Spleen (tissue), 7 donors: ENCODE data around the gene BCAR3.

ENCODE experiments used
- POLR2A ChIP-seq, 3 donors: fragments of 450-650 bp; IDR thresholded peaks; one replicate each; pipeline ENCODE4 v1.5.1; 2017; ENCODE audit warnings: antibody characterized with exemption in 3 of 3, mild to moderate bottlenecking in 1 of 3
- TF ChIP-seq, protein P1 (sequence below), 11 experiments: fragments of 200-600 bp in 7 of 11; fragments of 450-650 bp in 4 of 11; sonication (generic) in 4 of 11; IDR thresholded peaks in 8 of 11; conservative IDR thresholded peaks in 3 of 11; 1 replicate in 7 of 11; 2 replicates in 4 of 11; pipeline versions ENCODE4 v1.4.0 to v1.8.0; 2016 to 2021; ENCODE audit warnings: antibody characterized with exemption in 11 of 11, inconsistent platforms in 4 of 11, mild to moderate bottlenecking in 1 of 11
- donor health status: DM: no; HTN: no; CAD: no; lungs with moderate emphysema.
- donor health status: DM: no; HTN: no; CAD: no.
- donor health status: DM: no; HTN: no; CAD: no.

DNA sequence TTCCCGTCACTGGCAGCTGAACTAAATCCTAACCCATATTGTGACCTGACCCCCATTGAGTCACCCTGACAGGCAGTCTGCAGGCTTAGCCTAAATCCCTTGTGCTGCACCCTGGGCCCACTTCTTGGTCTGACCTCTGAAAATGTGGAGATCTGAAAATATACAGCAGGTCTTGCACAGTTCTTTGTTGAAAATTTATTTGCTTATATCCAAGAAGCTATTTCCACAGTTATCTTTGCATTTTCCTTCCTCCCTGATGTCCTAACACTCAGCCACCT lies 87.1 kb downstream of the BCAR3 start:
- TF ChIP-seq, protein P1, sequence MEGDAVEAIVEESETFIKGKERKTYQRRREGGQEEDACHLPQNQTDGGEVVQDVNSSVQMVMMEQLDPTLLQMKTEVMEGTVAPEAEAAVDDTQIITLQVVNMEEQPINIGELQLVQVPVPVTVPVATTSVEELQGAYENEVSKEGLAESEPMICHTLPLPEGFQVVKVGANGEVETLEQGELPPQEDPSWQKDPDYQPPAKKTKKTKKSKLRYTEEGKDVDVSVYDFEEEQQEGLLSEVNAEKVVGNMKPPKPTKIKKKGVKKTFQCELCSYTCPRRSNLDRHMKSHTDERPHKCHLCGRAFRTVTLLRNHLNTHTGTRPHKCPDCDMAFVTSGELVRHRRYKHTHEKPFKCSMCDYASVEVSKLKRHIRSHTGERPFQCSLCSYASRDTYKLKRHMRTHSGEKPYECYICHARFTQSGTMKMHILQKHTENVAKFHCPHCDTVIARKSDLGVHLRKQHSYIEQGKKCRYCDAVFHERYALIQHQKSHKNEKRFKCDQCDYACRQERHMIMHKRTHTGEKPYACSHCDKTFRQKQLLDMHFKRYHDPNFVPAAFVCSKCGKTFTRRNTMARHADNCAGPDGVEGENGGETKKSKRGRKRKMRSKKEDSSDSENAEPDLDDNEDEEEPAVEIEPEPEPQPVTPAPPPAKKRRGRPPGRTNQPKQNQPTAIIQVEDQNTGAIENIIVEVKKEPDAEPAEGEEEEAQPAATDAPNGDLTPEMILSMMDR (IDR thresholded peaks at IDR 0.05 in 8 of 11, conservative IDR thresholded peaks at IDR 0.05 in 3 of 11) = no peak
- TF ChIP-seq POLR2A (IDR thresholded peaks at IDR 0.05) = no peak
